ENCODE measurements around the gene NPBWR2. TPM values are rescaled to one million over a fixed set of nuclear protein-coding genes. Genes with fewer than 3 reads are reported as not detected.
"Not testable (repeated sequence)": the region's sequence is repeated elsewhere in the genome, so short reads cannot be mapped to it uniquely, and the experiment has no call there.

NPBWR2 gene
- total and polyA plus RNA-seq, 2 donors (not counting 1 experiment from before 2014, with no cell fraction given): not detected

DNA sequence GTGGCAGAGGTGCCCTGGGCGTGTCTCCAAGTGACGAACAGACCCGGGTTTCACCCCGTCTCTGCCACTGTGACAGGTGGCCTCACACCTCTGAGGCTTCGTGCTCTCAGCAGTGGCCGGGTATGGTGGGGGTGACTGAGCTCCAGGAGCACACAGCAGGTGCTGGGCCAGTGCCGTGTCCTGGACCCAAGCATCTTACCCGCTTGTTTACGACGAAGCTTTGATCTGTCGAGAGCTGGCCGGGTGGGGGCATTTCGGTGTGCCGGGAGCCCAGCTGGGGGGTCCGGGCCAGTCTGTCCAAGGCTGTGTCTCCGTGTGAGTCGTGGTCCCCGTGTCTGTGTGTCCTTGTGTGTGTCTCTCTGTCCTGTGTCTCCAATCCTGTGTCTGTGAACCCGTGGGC, 16.0 kb downstream of the NPBWR2 start:
- Histone ChIP-seq H3K79me2 (ENCODE audit: control insufficient read depth, insufficient read depth, low read length) (no peaks in the 10 kb centered on the region), H3K4me3 (replicated peaks in 1 of 4; ENCODE audit: control extremely low read depth in 1 of 4, insufficient read depth in 1 of 4, low read depth in 3 of 4, low read length in 4 of 4) (no peak overlapping the region), H3K4me1 (ENCODE audit: control insufficient read depth, extremely low read depth, insufficient read depth, low read length) (no peaks in the 10 kb centered on the region), H3K9ac (ENCODE audit: insufficient read depth, low read length) (no peak overlapping the region), H3K27me3 (ENCODE audit: control insufficient read depth, insufficient read depth, low read length) (no peaks in the 10 kb centered on the region), H2AFZ (ENCODE audit: low read length) (no peak overlapping the region), H4K20me1 (ENCODE audit: control insufficient read depth, extremely low read depth, insufficient read depth, low read length) (no peaks in the 10 kb centered on the region), H3K4me2 (ENCODE audit: extremely low read depth, insufficient read depth, low read length) (no peak overlapping the region), H3K9me3 (ENCODE audit: control insufficient read depth, insufficient read depth, low read depth, low read length) (no peaks in the 10 kb centered on the region), H3K36me3 (ENCODE audit: control insufficient read depth, insufficient read depth, low read length) (no peaks in the 10 kb centered on the region), H3K27ac (ENCODE audit: insufficient read depth, low read length) (no peak overlapping the region)
- no peak for DNase-seq (ENCODE audit: low read depth in 2 of 2)
- TF ChIP-seq, protein P1, sequence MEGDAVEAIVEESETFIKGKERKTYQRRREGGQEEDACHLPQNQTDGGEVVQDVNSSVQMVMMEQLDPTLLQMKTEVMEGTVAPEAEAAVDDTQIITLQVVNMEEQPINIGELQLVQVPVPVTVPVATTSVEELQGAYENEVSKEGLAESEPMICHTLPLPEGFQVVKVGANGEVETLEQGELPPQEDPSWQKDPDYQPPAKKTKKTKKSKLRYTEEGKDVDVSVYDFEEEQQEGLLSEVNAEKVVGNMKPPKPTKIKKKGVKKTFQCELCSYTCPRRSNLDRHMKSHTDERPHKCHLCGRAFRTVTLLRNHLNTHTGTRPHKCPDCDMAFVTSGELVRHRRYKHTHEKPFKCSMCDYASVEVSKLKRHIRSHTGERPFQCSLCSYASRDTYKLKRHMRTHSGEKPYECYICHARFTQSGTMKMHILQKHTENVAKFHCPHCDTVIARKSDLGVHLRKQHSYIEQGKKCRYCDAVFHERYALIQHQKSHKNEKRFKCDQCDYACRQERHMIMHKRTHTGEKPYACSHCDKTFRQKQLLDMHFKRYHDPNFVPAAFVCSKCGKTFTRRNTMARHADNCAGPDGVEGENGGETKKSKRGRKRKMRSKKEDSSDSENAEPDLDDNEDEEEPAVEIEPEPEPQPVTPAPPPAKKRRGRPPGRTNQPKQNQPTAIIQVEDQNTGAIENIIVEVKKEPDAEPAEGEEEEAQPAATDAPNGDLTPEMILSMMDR (conservative IDR thresholded peaks at IDR 0.05 in 1 of 2, IDR thresholded peaks at IDR 0.05 in 1 of 2; ENCODE audit: low read depth in 1 of 2, low read length in 2 of 2): no peak
- no peak for TF ChIP-seq EZH2 (IDR thresholded peaks at IDR 0.05; ENCODE audit: low read length, missing control alignments)

DNA sequence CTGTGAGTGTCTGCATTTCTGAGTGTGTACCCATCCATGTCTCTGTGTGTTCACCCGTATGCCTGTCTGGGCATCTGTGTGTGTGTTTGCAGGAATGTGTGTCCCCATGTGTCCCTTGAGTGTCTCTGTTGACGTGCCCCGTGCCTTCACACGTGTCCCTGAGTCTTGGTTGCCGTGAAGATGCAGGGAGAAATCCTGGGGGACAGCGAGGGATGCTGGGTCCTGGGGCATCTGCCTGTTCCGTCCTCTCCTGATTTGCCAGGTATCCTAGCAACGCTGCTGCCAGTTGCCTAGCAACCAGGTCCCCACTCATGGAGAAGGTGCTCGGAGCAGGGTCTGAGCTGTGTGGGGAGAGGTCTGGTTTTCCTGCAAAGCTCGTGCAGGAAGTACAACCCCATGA, 17.2 kb downstream of the NPBWR2 start:
- DNase-seq (ENCODE audit: low read depth in 2 of 2): no peak
- no peak overlapping the region for H3K4me3 ChIP-seq (replicated peaks in 1 of 4; ENCODE audit: control extremely low read depth in 1 of 4, insufficient read depth in 1 of 4, low read depth in 3 of 4, low read length in 4 of 4)
- no peak overlapping the region for H3K4me2 ChIP-seq (ENCODE audit: extremely low read depth, insufficient read depth, low read length)
- H3K9ac ChIP-seq (ENCODE audit: insufficient read depth, low read length): no peak overlapping the region
- H3K79me2 ChIP-seq (ENCODE audit: control insufficient read depth, insufficient read depth, low read length): no peaks in the 10 kb centered on the region
- peaks cover 11% of the 10 kb centered on the region for H3K27me3 ChIP-seq (ENCODE audit: control insufficient read depth, insufficient read depth, low read length)
- no peaks in the 10 kb centered on the region for H3K9me3 ChIP-seq (ENCODE audit: control insufficient read depth, insufficient read depth, low read depth, low read length)
- no peaks in the 10 kb centered on the region for H3K4me1 ChIP-seq (ENCODE audit: control insufficient read depth, extremely low read depth, insufficient read depth, low read length)
- no peak overlapping the region for H2AFZ ChIP-seq (ENCODE audit: low read length)
- TF ChIP-seq, protein P1 (conservative IDR thresholded peaks at IDR 0.05 in 1 of 2, IDR thresholded peaks at IDR 0.05 in 1 of 2; ENCODE audit: low read depth in 1 of 2, low read length in 2 of 2): no peak
- TF ChIP-seq EZH2 (IDR thresholded peaks at IDR 0.05; ENCODE audit: low read length, missing control alignments): no peak
- no peaks in the 10 kb centered on the region for H4K20me1 ChIP-seq (ENCODE audit: control insufficient read depth, extremely low read depth, insufficient read depth, low read length)
- H3K36me3 ChIP-seq (ENCODE audit: control insufficient read depth, insufficient read depth, low read length): no peaks in the 10 kb centered on the region
- H3K27ac ChIP-seq (ENCODE audit: insufficient read depth, low read length): no peak overlapping the region

- H3K9ac ChIP-seq (ENCODE audit: insufficient read depth, low read length); H3K4me2 ChIP-seq (ENCODE audit: extremely low read depth, insufficient read depth, low read length); H3K36me3 ChIP-seq (ENCODE audit: control insufficient read depth, insufficient read depth, low read length); H3K79me2 ChIP-seq (ENCODE audit: control insufficient read depth, insufficient read depth, low read length); H2AFZ ChIP-seq (ENCODE audit: low read length); DNase-seq (ENCODE audit: low read depth in 2 of 2); H3K9me3 ChIP-seq (ENCODE audit: control insufficient read depth, insufficient read depth, low read depth, low read length); H4K20me1 ChIP-seq (ENCODE audit: control insufficient read depth, extremely low read depth, insufficient read depth, low read length); H3K4me1 ChIP-seq (ENCODE audit: control insufficient read depth, extremely low read depth, insufficient read depth, low read length); H3K27ac ChIP-seq (ENCODE audit: insufficient read depth, low read length); H3K4me3 ChIP-seq (replicated peaks in 1 of 4; ENCODE audit: control extremely low read depth in 1 of 4, insufficient read depth in 1 of 4, low read depth in 3 of 4, low read length in 4 of 4): not testable (repeated sequence)
- peaks cover 20% of the 10 kb centered on the region for H3K27me3 ChIP-seq (ENCODE audit: control insufficient read depth, insufficient read depth, low read length)
Observed at GRCh38 chr20:64088586-64088985, 18.8 kb downstream of the NPBWR2 start.

DNA sequence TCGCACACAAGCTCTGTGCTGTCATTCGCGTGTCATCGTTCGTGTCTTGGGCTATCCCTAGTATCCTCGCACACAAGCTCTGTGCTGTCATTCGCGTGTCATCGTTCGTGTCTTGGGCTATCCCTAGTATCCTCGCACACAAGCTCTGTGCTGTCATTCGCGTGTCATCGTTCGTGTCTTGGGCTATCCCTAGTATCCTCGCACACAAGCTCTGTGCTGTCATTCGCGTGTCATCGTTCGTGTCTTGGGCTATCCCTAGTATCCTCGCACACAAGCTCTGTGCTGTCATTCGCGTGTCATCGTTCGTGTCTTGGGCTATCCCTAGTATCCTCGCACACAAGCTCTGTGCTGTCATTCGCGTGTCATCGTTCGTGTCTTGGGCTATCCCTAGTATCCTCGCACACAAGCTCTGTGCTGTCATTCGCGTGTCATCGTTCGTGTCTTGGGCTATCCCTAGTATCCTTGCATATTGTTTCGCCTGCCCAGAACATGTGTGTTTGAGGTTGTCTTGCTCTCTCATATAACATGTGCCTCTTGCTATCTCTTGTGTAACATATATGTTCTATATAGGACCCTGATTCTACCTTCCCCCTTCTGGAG, 20.0 kb downstream of the NPBWR2 start:
- not testable (repeated sequence) for H3K9me3 ChIP-seq (ENCODE audit: control insufficient read depth, insufficient read depth, low read depth, low read length); H3K9ac ChIP-seq (ENCODE audit: insufficient read depth, low read length); H3K4me1 ChIP-seq (ENCODE audit: control insufficient read depth, extremely low read depth, insufficient read depth, low read length); DNase-seq (ENCODE audit: low read depth in 2 of 2); H3K79me2 ChIP-seq (ENCODE audit: control insufficient read depth, insufficient read depth, low read length); H3K27ac ChIP-seq (ENCODE audit: insufficient read depth, low read length); H2AFZ ChIP-seq (ENCODE audit: low read length); H4K20me1 ChIP-seq (ENCODE audit: control insufficient read depth, extremely low read depth, insufficient read depth, low read length); H3K4me3 ChIP-seq (replicated peaks in 1 of 4; ENCODE audit: control extremely low read depth in 1 of 4, insufficient read depth in 1 of 4, low read depth in 3 of 4, low read length in 4 of 4); H3K36me3 ChIP-seq (ENCODE audit: control insufficient read depth, insufficient read depth, low read length); H3K4me2 ChIP-seq (ENCODE audit: extremely low read depth, insufficient read depth, low read length)
- H3K27me3 ChIP-seq (ENCODE audit: control insufficient read depth, insufficient read depth, low read length): peaks cover 24% of the 10 kb centered on the region
